Camera-type eye (tissue), 1 donor: ENCODE measurements around the gene HERC3. TPM values are rescaled to one million over a fixed set of nuclear protein-coding genes. Genes with fewer than 3 reads are reported as not detected.

Experiments used
- total RNA-seq: library from RNA; depleted of rRNA; stranded (reverse); fragments of >200 nt; gene quantifications from one replicate; pipeline ENCODE4 v1.2.3, GENCODE V29; 2014

The HERC3 gene
- total RNA-seq: 47.0 TPM

GRCh38 chr4:88591787-88592599, at the start of gene HERC3:
Gene HERC3 (plus strand): TSS chr4:88592480. CDS start chr4:88605824, 13,344 bp downstream.

DNA sequence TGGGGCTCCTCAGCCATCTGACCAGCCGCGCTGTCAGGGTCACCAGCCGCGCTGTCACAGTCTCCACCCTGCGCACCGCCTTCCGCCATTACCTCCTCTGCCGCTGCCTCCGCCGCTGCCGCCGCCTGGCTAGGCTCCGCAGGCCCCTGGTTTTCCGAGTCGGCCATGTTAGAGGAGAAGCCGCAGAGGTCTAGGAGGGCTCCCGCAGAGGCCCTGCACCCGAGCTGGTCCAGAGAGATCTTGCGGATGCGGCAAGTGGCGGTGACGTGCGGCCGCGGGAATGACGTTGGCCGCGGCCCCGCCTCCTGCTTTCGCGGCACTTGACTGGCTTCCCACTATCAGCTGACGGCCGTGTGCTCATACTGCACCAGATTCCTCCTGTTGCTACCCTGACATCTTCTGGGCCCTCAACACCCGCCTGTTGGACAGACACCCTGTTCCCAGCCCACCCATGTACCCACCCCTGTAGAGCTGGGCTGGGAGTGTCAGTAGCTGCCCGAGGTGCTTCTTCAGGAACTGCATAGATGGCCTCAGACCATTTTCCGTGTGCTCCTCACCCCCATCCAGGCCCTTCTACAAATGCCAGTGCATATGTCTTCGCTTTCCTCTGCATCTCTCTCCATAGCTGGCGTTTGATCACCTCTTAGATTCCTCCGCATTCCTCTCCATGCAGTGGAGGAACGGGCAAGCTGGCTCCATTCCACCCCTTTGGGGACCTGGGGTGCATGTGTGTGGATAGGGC, 105.5 kb downstream of the HERC3 start, which contains the start of gene NAP1L5:
NAP1L5 (minus strand) TSS at position 242 of the 742 bp plus-strand sequence; CDS start at position 167, 75 bp downstream.

Other genes starting within 250 kb of the HERC3 start
- gene HERC6, start 213.6 kb upstream of the HERC3 start, total RNA-seq: 7.9 TPM
- 4.2 TPM for gene HERC5, start 135.4 kb upstream of the HERC3 start, total RNA-seq
- 66.1 TPM for gene PYURF, start 68.7 kb upstream of the HERC3 start, total RNA-seq
- 24.5 TPM for gene NAP1L5, start 105.3 kb downstream of the HERC3 start, total RNA-seq